ENCODE data around the gene APRT.
A peak's percentile ranks its signal among the peaks of the same experiment; 100 is the strongest.
"Not testable (repeated sequence)": the region's sequence is repeated elsewhere in the genome, so short reads cannot be mapped to it uniquely, and the experiment has no call there.

APRT gene

GRCh38 chr16:88806491-88807111 is 5.1 kb downstream of the APRT start:
- DNase-seq: no peak

- no peak for DNase-seq
Observed at GRCh38 chr16:88805887-88806393, 5.8 kb downstream of the APRT start.

- DNase-seq: no peak
Observed at GRCh38 chr16:88805340-88805715, 6.4 kb downstream of the APRT start.

- DNase-seq: no peak
Observed at GRCh38 chr16:88804552-88805339, 7.0 kb downstream of the APRT start.

GRCh38 chr16:88804173-88804551 is 7.6 kb downstream of the APRT start:
- DNase-seq: no peak

GRCh38 chr16:88803264-88803987 is 8.3 kb downstream of the APRT start, which contains the start of gene CDT1:
Gene CDT1, plus strand, starts transcription at chr16:88803789. Its CDS starts 43 bp downstream, at chr16:88803832.
- peak; percentile 80 for DNase-seq

GRCh38 chr16:88800277-88800592 is 11.5 kb downstream of the APRT start:
- DNase-seq: no peak

- peak; percentile 44 for DNase-seq
Observed at GRCh38 chr16:88799569-88800276, 12.0 kb downstream of the APRT start.

- no peak for DNase-seq
Observed at GRCh38 chr16:88798772-88799455, 12.8 kb downstream of the APRT start.

GRCh38 chr16:88798073-88798472 is 13.7 kb downstream of the APRT start:
- no peak for DNase-seq

GRCh38 chr16:88796278-88796677 is 15.4 kb downstream of the APRT start:
- no peak for DNase-seq

- DNase-seq: no peak
Observed at GRCh38 chr16:88793251-88793954, 18.3 kb downstream of the APRT start.

- no peak for DNase-seq
Observed at GRCh38 chr16:88792668-88793250, 19.0 kb downstream of the APRT start.

- DNase-seq: no peak
Observed at GRCh38 chr16:88792078-88792550, 19.6 kb downstream of the APRT start.

GRCh38 chr16:88790312-88791211 is 21.2 kb downstream of the APRT start:
- DNase-seq: peak; percentile 61

- DNase-seq: peak; percentile 22
Observed at GRCh38 chr16:88789594-88789993, 22.1 kb downstream of the APRT start.

GRCh38 chr16:88788749-88789148 is 23.0 kb downstream of the APRT start:
- not testable (repeated sequence) for DNase-seq

GRCh38 chr16:88787579-88788314 is 24.0 kb downstream of the APRT start:
- DNase-seq: no peak

Data from CD4-positive, alpha-beta T cell treated with Interferon gamma for 1 hour (primary cell).